ENCODE results near the gene PDE4DIP. TPM values are rescaled to one million over a fixed set of nuclear protein-coding genes. Genes with fewer than 3 reads are reported as not detected.
"Not testable (repeated sequence)": the region's sequence is repeated elsewhere in the genome, so short reads cannot be mapped to it uniquely, and the experiment has no call there.

PDE4DIP gene
- total RNA-seq, 1 experiment from 2014 or later = 13.6 TPM

DNA sequence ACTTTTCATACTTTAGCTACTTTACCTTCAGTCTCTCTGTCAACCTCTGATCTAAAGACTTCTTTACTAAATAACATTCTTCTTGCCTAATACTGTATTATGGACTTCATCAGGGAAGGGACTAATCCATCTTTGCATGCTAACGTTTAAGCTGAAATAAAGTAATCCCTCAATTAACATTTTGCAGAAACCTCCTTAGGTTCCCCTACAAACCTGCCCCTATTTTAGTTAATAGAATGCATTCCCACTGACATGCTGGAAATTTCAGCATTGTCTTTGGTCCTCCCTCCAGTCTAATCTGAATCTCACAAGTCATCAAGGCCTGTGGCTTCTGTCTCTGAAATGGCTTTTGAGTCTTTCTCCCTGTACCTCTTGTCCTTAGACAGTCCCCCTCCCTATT, 83.4 kb downstream of the PDE4DIP start:
- intact Hi-C loops (cut with micrococcal nuclease; ENCODE audit: unreplicated experiment); DNase-seq (ENCODE audit: low read depth, low spot score); H3K27ac ChIP-seq (ENCODE audit: low read length); ATAC-seq; H3K27me3 ChIP-seq (ENCODE audit: control insufficient read depth, insufficient read depth, low read length); H3K4me3 ChIP-seq (ENCODE audit: low read depth in 2 of 2, low read length in 2 of 2); CTCF ChIA-PET; BruUV-seq (replicated peaks); H3K9me3 ChIP-seq (ENCODE audit: control insufficient read depth, insufficient read depth, low read depth, low read length); POLR2A ChIA-PET; in situ Hi-C loops (cut with HindIII; ENCODE audit: low pct_unique_long_range_greater_than_20kb, low sequenced_read_pairs); H3K36me3 ChIP-seq (ENCODE audit: control insufficient read depth, insufficient read depth, low read length); H3K4me1 ChIP-seq (ENCODE audit: control insufficient read depth, insufficient read depth, low read length): not testable (repeated sequence)

DNA sequence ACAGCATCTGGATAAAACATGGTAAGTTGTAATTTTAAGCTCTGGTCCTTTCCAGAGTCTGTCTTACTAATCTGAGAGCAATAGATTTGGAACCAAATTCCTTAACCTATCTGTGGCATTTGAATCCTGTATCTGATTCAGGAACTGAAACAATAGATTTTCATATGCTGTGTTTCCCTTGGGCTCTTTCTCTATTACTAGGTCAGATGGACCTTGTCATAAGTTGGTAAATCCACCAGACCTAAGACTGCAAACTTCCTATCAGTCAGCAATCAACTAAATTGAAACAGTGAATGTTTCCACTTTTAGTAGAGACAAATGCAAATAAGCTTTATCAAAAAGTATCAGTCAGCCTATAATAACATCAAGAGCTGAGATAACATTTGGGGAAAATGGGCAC, 85.0 kb downstream of the PDE4DIP start:
- H3K9me3 ChIP-seq (ENCODE audit: control insufficient read depth, insufficient read depth, low read depth, low read length); H3K27ac ChIP-seq (ENCODE audit: low read length); DNase-seq (ENCODE audit: low read depth, low spot score); H3K27me3 ChIP-seq (ENCODE audit: control insufficient read depth, insufficient read depth, low read length); intact Hi-C loops (cut with micrococcal nuclease; ENCODE audit: unreplicated experiment); CTCF ChIA-PET; POLR2A ChIA-PET; H3K4me3 ChIP-seq (ENCODE audit: low read depth in 2 of 2, low read length in 2 of 2); ATAC-seq; H3K4me1 ChIP-seq (ENCODE audit: control insufficient read depth, insufficient read depth, low read length); BruUV-seq (replicated peaks); in situ Hi-C loops (cut with HindIII; ENCODE audit: low pct_unique_long_range_greater_than_20kb, low sequenced_read_pairs); H3K36me3 ChIP-seq (ENCODE audit: control insufficient read depth, insufficient read depth, low read length): not testable (repeated sequence)

DNA sequence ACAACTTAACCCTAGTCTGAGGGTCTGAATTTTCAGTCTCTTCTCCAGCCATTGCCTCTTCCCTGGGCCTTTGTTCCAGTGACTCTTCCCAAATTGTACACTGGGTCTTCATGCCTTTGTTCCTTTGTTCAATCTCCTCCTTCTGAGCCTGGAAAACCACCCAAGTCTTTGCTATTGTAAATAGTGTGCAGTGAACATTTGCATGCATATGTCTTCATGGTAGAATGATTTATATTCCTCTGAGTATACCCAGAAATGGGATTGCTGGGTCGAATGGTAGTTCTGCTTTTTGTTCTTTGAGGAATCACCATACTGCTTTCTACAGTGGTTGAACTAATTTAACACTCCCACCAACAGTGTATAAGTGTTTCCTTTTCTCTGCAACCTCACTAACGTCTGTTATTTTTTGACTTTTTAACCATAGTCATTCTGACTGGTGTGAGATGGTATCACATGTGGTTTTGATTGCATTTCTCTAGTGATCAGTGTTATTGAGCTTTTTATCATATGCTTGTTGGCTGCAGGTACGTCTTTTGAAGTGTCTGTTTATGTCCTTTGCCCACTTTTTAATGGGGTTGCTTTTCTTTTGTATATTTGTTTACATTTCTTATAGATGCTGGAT, 91.3 kb downstream of the PDE4DIP start:
- H3K27me3 ChIP-seq (ENCODE audit: control insufficient read depth, insufficient read depth, low read length); BruUV-seq (replicated peaks); ATAC-seq; intact Hi-C loops (cut with micrococcal nuclease; ENCODE audit: unreplicated experiment); H3K4me3 ChIP-seq (ENCODE audit: low read depth in 2 of 2, low read length in 2 of 2); CTCF ChIA-PET; H3K36me3 ChIP-seq (ENCODE audit: control insufficient read depth, insufficient read depth, low read length); H3K4me1 ChIP-seq (ENCODE audit: control insufficient read depth, insufficient read depth, low read length); H3K27ac ChIP-seq (ENCODE audit: low read length); H3K9me3 ChIP-seq (ENCODE audit: control insufficient read depth, insufficient read depth, low read depth, low read length); DNase-seq (ENCODE audit: low read depth, low spot score); in situ Hi-C loops (cut with HindIII; ENCODE audit: low pct_unique_long_range_greater_than_20kb, low sequenced_read_pairs); POLR2A ChIA-PET: not testable (repeated sequence)

DNA sequence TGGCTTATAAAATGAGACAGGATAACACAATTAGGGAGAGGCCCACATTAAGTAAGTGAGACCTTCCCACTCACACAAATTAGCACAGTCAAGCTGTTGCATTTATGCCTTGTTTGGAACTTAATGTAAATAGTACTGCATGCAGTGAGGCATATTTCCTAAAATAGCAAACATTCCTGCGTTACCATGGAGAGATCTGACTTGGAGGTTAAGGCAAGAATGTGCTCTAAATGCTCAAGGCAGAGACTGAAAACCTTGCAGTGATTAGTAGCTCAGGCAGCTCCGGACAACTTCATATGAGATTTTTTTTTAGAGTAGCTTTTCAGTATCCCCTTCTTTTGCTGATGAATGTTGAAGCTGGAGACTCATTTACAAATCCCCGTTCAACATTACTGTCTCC, 98.7 kb downstream of the PDE4DIP start:
- H3K27ac ChIP-seq (ENCODE audit: low read length); POLR2A ChIA-PET; H3K27me3 ChIP-seq (ENCODE audit: control insufficient read depth, insufficient read depth, low read length); H3K9me3 ChIP-seq (ENCODE audit: control insufficient read depth, insufficient read depth, low read depth, low read length); intact Hi-C loops (cut with micrococcal nuclease; ENCODE audit: unreplicated experiment); H3K4me1 ChIP-seq (ENCODE audit: control insufficient read depth, insufficient read depth, low read length); H3K36me3 ChIP-seq (ENCODE audit: control insufficient read depth, insufficient read depth, low read length); H3K4me3 ChIP-seq (ENCODE audit: low read depth in 2 of 2, low read length in 2 of 2); in situ Hi-C loops (cut with HindIII; ENCODE audit: low pct_unique_long_range_greater_than_20kb, low sequenced_read_pairs); BruUV-seq (replicated peaks); ATAC-seq; DNase-seq (ENCODE audit: low read depth, low spot score); CTCF ChIA-PET: not testable (repeated sequence)

DNA sequence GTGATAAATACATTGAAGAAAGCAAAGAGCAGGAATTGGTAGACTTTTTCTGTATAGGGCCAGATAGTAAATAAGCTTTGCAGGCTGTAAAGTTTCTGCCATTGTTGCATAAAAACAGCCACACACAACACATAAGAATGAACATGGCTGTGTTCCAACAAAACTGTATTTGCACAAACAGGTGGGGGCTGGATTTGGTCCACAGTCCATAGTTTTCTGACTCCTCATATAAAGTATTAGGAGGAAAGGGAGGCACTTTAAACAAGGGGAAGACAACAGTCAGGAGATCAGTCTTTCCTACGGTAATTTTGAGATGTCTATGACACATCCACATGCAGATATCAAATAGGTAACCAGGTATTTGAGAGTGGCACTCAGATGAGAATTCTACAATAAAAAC, 100.9 kb downstream of the PDE4DIP start:
- ATAC-seq; H3K36me3 ChIP-seq (ENCODE audit: control insufficient read depth, insufficient read depth, low read length); DNase-seq (ENCODE audit: low read depth, low spot score); H3K4me3 ChIP-seq (ENCODE audit: low read depth in 2 of 2, low read length in 2 of 2); intact Hi-C loops (cut with micrococcal nuclease; ENCODE audit: unreplicated experiment); H3K9me3 ChIP-seq (ENCODE audit: control insufficient read depth, insufficient read depth, low read depth, low read length); CTCF ChIA-PET; H3K4me1 ChIP-seq (ENCODE audit: control insufficient read depth, insufficient read depth, low read length); in situ Hi-C loops (cut with HindIII; ENCODE audit: low pct_unique_long_range_greater_than_20kb, low sequenced_read_pairs); H3K27me3 ChIP-seq (ENCODE audit: control insufficient read depth, insufficient read depth, low read length); BruUV-seq (replicated peaks); POLR2A ChIA-PET; H3K27ac ChIP-seq (ENCODE audit: low read length): not testable (repeated sequence)

DNA sequence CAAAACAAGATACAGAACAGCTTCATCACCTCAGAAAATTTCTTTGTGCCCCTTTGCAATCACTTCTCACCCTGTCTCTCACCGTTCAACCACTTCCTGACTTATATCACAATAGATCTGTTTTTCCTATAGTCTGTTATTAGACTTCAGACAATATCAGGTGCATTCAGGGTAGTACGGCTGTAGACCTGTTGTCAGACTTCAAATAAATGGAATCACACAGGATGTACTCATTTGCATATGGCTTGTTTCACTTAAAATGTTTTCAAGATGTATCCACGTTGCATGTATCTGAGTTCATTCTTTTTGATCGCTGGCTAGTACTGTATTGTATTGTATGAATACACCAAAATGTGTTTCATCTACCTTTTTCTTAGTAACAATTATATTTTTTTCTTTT, 104.5 kb downstream of the PDE4DIP start:
- H3K27ac ChIP-seq (ENCODE audit: low read length); POLR2A ChIA-PET; H3K9me3 ChIP-seq (ENCODE audit: control insufficient read depth, insufficient read depth, low read depth, low read length); H3K27me3 ChIP-seq (ENCODE audit: control insufficient read depth, insufficient read depth, low read length); H3K4me1 ChIP-seq (ENCODE audit: control insufficient read depth, insufficient read depth, low read length); H3K4me3 ChIP-seq (ENCODE audit: low read depth in 2 of 2, low read length in 2 of 2); in situ Hi-C loops (cut with HindIII; ENCODE audit: low pct_unique_long_range_greater_than_20kb, low sequenced_read_pairs); CTCF ChIA-PET; intact Hi-C loops (cut with micrococcal nuclease; ENCODE audit: unreplicated experiment); DNase-seq (ENCODE audit: low read depth, low spot score); H3K36me3 ChIP-seq (ENCODE audit: control insufficient read depth, insufficient read depth, low read length); ATAC-seq; BruUV-seq (replicated peaks): not testable (repeated sequence)

Data from Panc1 (cell line).